HL-60 (cell line): ENCODE data around the gene SPAG9.

Experiments
- GABPA ChIP-seq: IDR thresholded peaks from 2 replicates; pipeline ENCODE4 v1.6.1; 2012; ENCODE audit warnings: low read depth
- POLR2AphosphoS5 ChIP-seq: IDR thresholded peaks from 2 replicates; pipeline ENCODE4 v1.6.1; 2012; ENCODE audit warnings: low read depth
- REST ChIP-seq: IDR thresholded peaks from 2 replicates; pipeline ENCODE4 v1.6.1; 2012; ENCODE audit warnings: low read depth; ENCODE audit not compliant: insufficient replicate concordance
- SPI1 ChIP-seq: IDR thresholded peaks from 2 replicates; pipeline ENCODE4 v1.6.1; 2012; ENCODE audit warnings: low read depth, mild to moderate bottlenecking, borderline replicate concordance
- TF ChIP-seq, protein P1 (sequence below): IDR thresholded peaks from one replicate; pipeline ENCODE4 v1.5.1; 2011; ENCODE audit warnings: low read length, control low read depth, inconsistent platforms; ENCODE audit not compliant: insufficient read depth

DNA sequence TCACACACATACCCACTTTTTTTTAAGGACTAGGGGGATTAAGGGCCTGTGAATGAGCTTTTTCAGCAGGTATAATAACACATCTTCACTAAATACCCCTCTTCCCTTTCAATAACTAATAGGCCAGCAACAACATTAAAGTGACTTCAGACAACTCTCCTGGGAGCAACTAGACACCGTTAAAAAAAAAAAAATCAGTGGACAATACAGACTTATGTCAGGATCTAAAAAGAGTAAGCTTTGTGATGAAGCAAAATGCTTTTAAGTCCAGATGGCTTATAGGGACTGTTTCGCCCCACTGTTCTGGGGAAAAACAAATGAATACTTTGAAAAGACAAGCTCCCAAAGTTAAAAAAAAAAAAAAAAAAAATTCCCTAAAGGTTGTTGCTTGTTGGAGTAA, 29.0 kb downstream of the SPAG9 start:
- TF ChIP-seq, protein P1, sequence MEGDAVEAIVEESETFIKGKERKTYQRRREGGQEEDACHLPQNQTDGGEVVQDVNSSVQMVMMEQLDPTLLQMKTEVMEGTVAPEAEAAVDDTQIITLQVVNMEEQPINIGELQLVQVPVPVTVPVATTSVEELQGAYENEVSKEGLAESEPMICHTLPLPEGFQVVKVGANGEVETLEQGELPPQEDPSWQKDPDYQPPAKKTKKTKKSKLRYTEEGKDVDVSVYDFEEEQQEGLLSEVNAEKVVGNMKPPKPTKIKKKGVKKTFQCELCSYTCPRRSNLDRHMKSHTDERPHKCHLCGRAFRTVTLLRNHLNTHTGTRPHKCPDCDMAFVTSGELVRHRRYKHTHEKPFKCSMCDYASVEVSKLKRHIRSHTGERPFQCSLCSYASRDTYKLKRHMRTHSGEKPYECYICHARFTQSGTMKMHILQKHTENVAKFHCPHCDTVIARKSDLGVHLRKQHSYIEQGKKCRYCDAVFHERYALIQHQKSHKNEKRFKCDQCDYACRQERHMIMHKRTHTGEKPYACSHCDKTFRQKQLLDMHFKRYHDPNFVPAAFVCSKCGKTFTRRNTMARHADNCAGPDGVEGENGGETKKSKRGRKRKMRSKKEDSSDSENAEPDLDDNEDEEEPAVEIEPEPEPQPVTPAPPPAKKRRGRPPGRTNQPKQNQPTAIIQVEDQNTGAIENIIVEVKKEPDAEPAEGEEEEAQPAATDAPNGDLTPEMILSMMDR = no peak
- no peak for TF ChIP-seq REST
- no peak for TF ChIP-seq POLR2AphosphoS5
- no peak for TF ChIP-seq GABPA
- TF ChIP-seq SPI1 = no peak
